Suprapubic skin (tissue), 4 donors: ENCODE measurements around the gene GGNBP2. TPM values are rescaled to one million over a fixed set of nuclear protein-coding genes. Genes with fewer than 3 reads are reported as not detected.

Source experiments
- DNase-seq, 2 donors: peaks; one replicate each; pipeline ENCODE4 v3.0.0-alpha.2; 2019; ENCODE audit warnings: low spot score in 2 of 2
- H3K27ac ChIP-seq: fragments of 200-600 bp; sonication (generic); one replicate; pipeline ENCODE4 v1.5.1; 2019
- H3K27me3 ChIP-seq: fragments of 200-600 bp; sonication (generic); one replicate; pipeline ENCODE4 v1.5.1; 2019
- H3K36me3 ChIP-seq: fragments of 200-600 bp; sonication (generic); one replicate; pipeline ENCODE4 v1.5.1; 2019
- H3K4me1 ChIP-seq: fragments of 200-600 bp; sonication (generic); one replicate; pipeline ENCODE4 v1.5.1; 2019
- H3K4me3 ChIP-seq: fragments of 200-600 bp; sonication (generic); one replicate; pipeline ENCODE4 v1.5.1; 2019; ENCODE audit warnings: mild to moderate bottlenecking
- H3K9me3 ChIP-seq: fragments of 200-600 bp; sonication (generic); one replicate; pipeline ENCODE4 v1.5.1; 2019
- CTCF ChIP-seq, 2 donors: fragments of 200-600 bp in 1 of 2; fragments of 450-650 bp in 1 of 2; sonication (generic) in 1 of 2; IDR thresholded peaks; one replicate each; pipeline ENCODE4 v1.5.1; 2016 to 2019; ENCODE audit warnings: antibody characterized with exemption in 2 of 2, mild to moderate bottlenecking in 1 of 2, moderate library complexity in 1 of 2
- EP300 ChIP-seq: sonication (generic); formaldehyde crosslinking; IDR thresholded peaks from one replicate; pipeline ENCODE4 v1.6.1; 2017; ENCODE audit warnings: antibody characterized with exemption
- POLR2A ChIP-seq, 2 donors: fragments of 450-650 bp; IDR thresholded peaks; one replicate each; pipeline ENCODE4 v1.6.1; 2017; ENCODE audit warnings: antibody characterized with exemption in 2 of 2, mild to moderate bottlenecking in 2 of 2, moderate library complexity in 2 of 2
- POLR2AphosphoS5 ChIP-seq, 3 donors: sonication (generic); formaldehyde crosslinking; IDR thresholded peaks; one replicate each; pipeline ENCODE4 v1.6.1; 2017; ENCODE audit warnings: antibody characterized with exemption in 3 of 3
- WGBS: methylation state at CpG from one replicate; pipeline ENCODE4 v1.1.5; 2018; 5-methylcytosine and 5-hydroxymethylcytosine counted together
- total RNA-seq, 4 donors: library from RNA; depleted of rRNA; stranded (reverse); fragments of >200 nt; gene quantifications; one replicate each; pipeline ENCODE4 v1.1.0, GENCODE V29; 2016

Gene GGNBP2
- total RNA-seq, 4 donors from 2014 or later, result 49.4 to 84.1 (median 57.1) TPM

- H3K27ac ChIP-seq, result peak within 1 kb of the TSS; percentile 99
- under 1% methylated on average over 39 of the region's 83 CpGs for WGBS
- peak within 1 kb of the TSS; percentile 77 for H3K4me3 ChIP-seq
- H3K9me3 ChIP-seq, result no peaks in the 10 kb centered on the region
- H3K4me1 ChIP-seq, result peaks cover 20% of the 10 kb centered on the region
- peaks cover 38% of the 10 kb centered on the region for H3K36me3 ChIP-seq
- H3K27me3 ChIP-seq, result no peaks in the 10 kb centered on the region
- TF ChIP-seq EP300, result no peak
- TF ChIP-seq POLR2AphosphoS5 (IDR thresholded peaks at IDR 0.05), result peak; percentile 87 to 95 (median 93)
- TF ChIP-seq POLR2A (IDR thresholded peaks at IDR 0.05), result peak; percentile 25 to 89
- TF ChIP-seq CTCF (IDR thresholded peaks at IDR 0.05), result no peak
- DNase-seq, result peak; percentile 92 to 93
Measured at GRCh38 chr17:36534840-36535668, 9.7 kb upstream of the GGNBP2 start, which contains the start of the genes MYO19 and PIGW. Gene MYO19, minus strand, starts transcription at chr17:36534868. Its CDS starts 2,330 bp downstream, at chr17:36532538. Gene PIGW, plus strand, starts transcription at chr17:36534987. Its CDS starts 2,115 bp downstream, at chr17:36537102.

GRCh38 chr17:36535669-36536081 lies 9.0 kb upstream of the GGNBP2 start:
- peak overlapping the region; percentile 99 for H3K27ac ChIP-seq
- no peaks in the 10 kb centered on the region for H3K9me3 ChIP-seq
- H3K36me3 ChIP-seq, result peaks cover 34% of the 10 kb centered on the region
- peak overlapping the region; percentile 77 for H3K4me3 ChIP-seq
- TF ChIP-seq POLR2AphosphoS5 (IDR thresholded peaks at IDR 0.05) (no peak), POLR2A (IDR thresholded peaks at IDR 0.05) (no peak), CTCF (IDR thresholded peaks at IDR 0.05) (no peak), EP300 (no peak)
- H3K4me1 ChIP-seq, result peaks cover 20% of the 10 kb centered on the region
- no peak for DNase-seq
- H3K27me3 ChIP-seq, result no peaks in the 10 kb centered on the region
- 13% methylated on average over 15 of the region's 15 CpGs for WGBS

GRCh38 chr17:36540696-36541095 lies 4.0 kb upstream of the GGNBP2 start:
- Histone ChIP-seq H3K4me1 (peaks cover 14% of the 10 kb centered on the region), H3K27me3 (no peaks in the 10 kb centered on the region), H3K9me3 (no peaks in the 10 kb centered on the region), H3K4me3 (no peak overlapping the region), H3K36me3 (peaks cover 18% of the 10 kb centered on the region), H3K27ac (no peak overlapping the region)
- TF ChIP-seq POLR2A (IDR thresholded peaks at IDR 0.05), result no peak
- TF ChIP-seq EP300, result no peak
- no peak for TF ChIP-seq POLR2AphosphoS5 (IDR thresholded peaks at IDR 0.05)
- no peak for TF ChIP-seq CTCF (IDR thresholded peaks at IDR 0.05)
- WGBS, result 97% methylated on average over 3 of the region's 3 CpGs
- no peak for DNase-seq

GRCh38 chr17:36542755-36543154 lies 2.0 kb upstream of the GGNBP2 start:
- DNase-seq, result no peak
- TF ChIP-seq POLR2A (IDR thresholded peaks at IDR 0.05) (no peak), CTCF (IDR thresholded peaks at IDR 0.05) (no peak), POLR2AphosphoS5 (IDR thresholded peaks at IDR 0.05) (no peak), EP300 (no peak)
- Histone ChIP-seq H3K27ac (no peak overlapping the region), H3K4me3 (no peak overlapping the region), H3K27me3 (no peaks in the 10 kb centered on the region), H3K9me3 (no peaks in the 10 kb centered on the region), H3K4me1 (peaks cover 28% of the 10 kb centered on the region), H3K36me3 (peaks cover 8% of the 10 kb centered on the region)
- 92% methylated on average over 15 of the region's 15 CpGs for WGBS

GRCh38 chr17:36544044-36544306 lies 744 bp upstream of the GGNBP2 start:
- WGBS, result 0% methylated on average over 7 of the region's 10 CpGs
- peak overlapping the region; percentile 82 for H3K4me3 ChIP-seq
- no peaks in the 10 kb centered on the region for H3K36me3 ChIP-seq
- peak overlapping the region; percentile 97 for H3K27ac ChIP-seq
- peaks cover 40% of the 10 kb centered on the region for H3K4me1 ChIP-seq
- DNase-seq, result no peak
- H3K9me3 ChIP-seq, result no peaks in the 10 kb centered on the region
- TF ChIP-seq POLR2A (IDR thresholded peaks at IDR 0.05) (no peak), CTCF (IDR thresholded peaks at IDR 0.05) (no peak), POLR2AphosphoS5 (IDR thresholded peaks at IDR 0.05) (no peak), EP300 (no peak)
- H3K27me3 ChIP-seq, result no peaks in the 10 kb centered on the region
